Measurements from ENCODE around the gene LSAMP.

- TF ChIP-seq, protein P1, sequence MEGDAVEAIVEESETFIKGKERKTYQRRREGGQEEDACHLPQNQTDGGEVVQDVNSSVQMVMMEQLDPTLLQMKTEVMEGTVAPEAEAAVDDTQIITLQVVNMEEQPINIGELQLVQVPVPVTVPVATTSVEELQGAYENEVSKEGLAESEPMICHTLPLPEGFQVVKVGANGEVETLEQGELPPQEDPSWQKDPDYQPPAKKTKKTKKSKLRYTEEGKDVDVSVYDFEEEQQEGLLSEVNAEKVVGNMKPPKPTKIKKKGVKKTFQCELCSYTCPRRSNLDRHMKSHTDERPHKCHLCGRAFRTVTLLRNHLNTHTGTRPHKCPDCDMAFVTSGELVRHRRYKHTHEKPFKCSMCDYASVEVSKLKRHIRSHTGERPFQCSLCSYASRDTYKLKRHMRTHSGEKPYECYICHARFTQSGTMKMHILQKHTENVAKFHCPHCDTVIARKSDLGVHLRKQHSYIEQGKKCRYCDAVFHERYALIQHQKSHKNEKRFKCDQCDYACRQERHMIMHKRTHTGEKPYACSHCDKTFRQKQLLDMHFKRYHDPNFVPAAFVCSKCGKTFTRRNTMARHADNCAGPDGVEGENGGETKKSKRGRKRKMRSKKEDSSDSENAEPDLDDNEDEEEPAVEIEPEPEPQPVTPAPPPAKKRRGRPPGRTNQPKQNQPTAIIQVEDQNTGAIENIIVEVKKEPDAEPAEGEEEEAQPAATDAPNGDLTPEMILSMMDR (IDR thresholded peaks at IDR 0.05), result no peak
- no peak for TF ChIP-seq POLR2A (IDR thresholded peaks at IDR 0.05)
Observed at GRCh38 chr3:115871735-115872134, 573.6 kb downstream of the LSAMP start.
